ENCODE results near the gene FRMD8. TPM values are rescaled to one million over a fixed set of nuclear protein-coding genes. Genes with fewer than 3 reads are reported as not detected.

Gene FRMD8
- total RNA-seq, 1 experiment from 2014 or later: 18.9 TPM

- H3K4me3 Mint-ChIP-seq (ENCODE audit: unreplicated experiment): peak overlapping the region; percentile 57
- CTCF ChIA-PET: interaction anchor here (0.6 kb wide), 1 partner anchor 62 kb away, joined by 3 read pairs; no protein-coding TSS in a partner anchor
- POLR2A ChIA-PET: interaction anchor here (0.8 to 5.0 kb wide), 6 partner anchors 10 to 68 kb away, joined by 3 to 390 read pairs (median 39); partner anchors contain the start of genes MALAT1 and NEAT1
- H3K27ac Mint-ChIP-seq (ENCODE audit: low read depth, unreplicated experiment): peak overlapping the region; percentile 90
- no peaks in the 10 kb centered on the region for H3K27me3 Mint-ChIP-seq (ENCODE audit: insufficient read depth, unreplicated experiment)
- peak; percentile 41 for DNase-seq (ENCODE audit: unreplicated experiment)
- TF ChIP-seq CTCF (IDR thresholded peaks at IDR 0.05; ENCODE audit: unreplicated experiment): no peak
- peaks cover 73% of the 10 kb centered on the region for H3K4me1 Mint-ChIP-seq (ENCODE audit: insufficient read depth, unreplicated experiment)
- intact Hi-C loops (cut with micrococcal nuclease): no loop called here
- BruUV-seq (replicated peaks): no TSS peak
- no peaks in the 10 kb centered on the region for H3K9me3 Mint-ChIP-seq (ENCODE audit: unreplicated experiment)
- peaks cover 100% of the 10 kb centered on the region for H3K36me3 Mint-ChIP-seq (ENCODE audit: insufficient read depth, unreplicated experiment)
These were observed 49.6 kb downstream of the FRMD8 start for GRCh38 chr11:65435981-65436411.

DNA sequence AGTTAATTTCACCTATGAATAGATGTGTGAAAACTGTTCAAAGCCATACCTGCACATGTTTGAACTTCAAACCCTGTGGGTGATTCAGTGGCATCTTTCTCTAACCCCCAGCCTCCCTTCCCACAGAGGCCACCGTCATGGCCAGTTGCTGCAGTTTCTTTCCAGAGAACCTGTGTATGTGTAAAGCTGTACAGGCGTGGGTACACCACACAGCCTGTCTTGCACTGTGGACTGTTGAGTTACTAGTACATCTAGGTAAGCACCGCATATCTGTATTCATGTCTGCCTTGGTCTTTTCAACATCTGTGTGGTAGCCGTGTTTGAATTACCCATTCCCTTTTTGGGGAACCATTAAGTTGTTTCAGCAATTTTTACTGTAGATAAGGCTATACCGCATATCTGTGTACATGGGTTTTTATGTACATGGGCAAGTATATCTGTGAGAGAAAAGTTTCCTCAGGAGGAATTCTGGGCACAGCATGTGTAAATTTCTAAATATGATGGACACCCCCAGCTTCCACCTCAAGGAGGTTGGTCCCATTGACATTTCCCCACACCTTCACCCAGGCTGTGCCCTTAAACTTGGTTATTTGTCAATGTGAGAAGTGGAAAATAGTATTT, 50.1 kb downstream of the FRMD8 start:
- H3K4me3 Mint-ChIP-seq (ENCODE audit: unreplicated experiment): peak overlapping the region; percentile 57

DNA sequence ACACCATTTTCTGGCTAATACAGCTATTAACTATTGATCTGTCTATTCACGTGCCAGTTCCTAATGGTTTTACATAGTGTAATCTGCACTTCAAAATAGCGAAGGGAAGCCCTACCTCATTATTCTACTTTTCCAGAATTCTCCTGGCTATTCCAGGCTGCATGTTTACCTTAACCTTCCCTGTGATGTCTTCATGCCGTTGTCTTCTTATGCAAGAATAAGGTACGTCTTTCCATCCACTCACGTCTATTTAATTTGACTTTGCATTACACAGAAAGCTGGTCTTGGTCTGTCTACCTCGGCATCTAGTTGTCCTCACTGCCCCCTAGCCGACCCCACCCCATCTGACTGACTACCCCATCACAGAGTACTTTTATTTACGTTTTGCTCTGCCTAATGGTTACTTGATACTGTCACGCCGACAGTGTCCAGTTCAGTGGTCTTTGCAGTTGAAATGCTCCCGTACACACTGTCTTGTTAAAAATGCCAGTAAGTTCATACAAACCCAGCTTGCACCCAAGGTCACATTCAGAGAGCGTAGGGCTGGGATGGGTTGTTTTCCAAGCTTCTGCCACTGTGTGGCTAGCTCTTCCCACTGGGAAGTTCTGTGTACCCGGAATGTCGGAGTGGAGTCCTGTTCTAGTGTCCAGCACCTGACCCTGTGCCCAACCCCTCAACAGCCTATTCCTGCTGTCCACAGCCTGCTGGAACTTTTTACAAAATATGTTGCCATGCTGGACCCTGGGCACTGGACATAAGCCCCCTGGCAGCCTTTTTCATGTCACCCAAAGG, 51.2 kb downstream of the FRMD8 start:
- POLR2A ChIA-PET: interaction anchor here (0.6 to 5.0 kb wide), 12 partner anchors 8 to 660 kb away, joined by 3 to 390 read pairs (median 5); partner anchors contain the start of genes MALAT1 and NEAT1
- H3K27ac Mint-ChIP-seq (ENCODE audit: low read depth, unreplicated experiment): peak overlapping the region; percentile 90
- no TSS peak for BruUV-seq (replicated peaks)
- CTCF ChIA-PET: interaction anchor here (0.7 to 1.2 kb wide), 2 partner anchors 14 to 22 kb away, joined by 3 read pairs; no protein-coding TSS in a partner anchor
- intact Hi-C loops (cut with micrococcal nuclease): no loop called here
- peak overlapping the region; percentile 57 for H3K4me3 Mint-ChIP-seq (ENCODE audit: unreplicated experiment)
- H3K9me3 Mint-ChIP-seq (ENCODE audit: unreplicated experiment): no peaks in the 10 kb centered on the region
- no peak for TF ChIP-seq CTCF (IDR thresholded peaks at IDR 0.05; ENCODE audit: unreplicated experiment)
- H3K27me3 Mint-ChIP-seq (ENCODE audit: insufficient read depth, unreplicated experiment): no peaks in the 10 kb centered on the region
- H3K36me3 Mint-ChIP-seq (ENCODE audit: insufficient read depth, unreplicated experiment): peaks cover 100% of the 10 kb centered on the region
- no peak for DNase-seq (ENCODE audit: unreplicated experiment)
- peaks cover 72% of the 10 kb centered on the region for H3K4me1 Mint-ChIP-seq (ENCODE audit: insufficient read depth, unreplicated experiment)

More for the DNA sequence above, 50.1 kb downstream of the FRMD8 start:
- POLR2A ChIA-PET: interaction anchor here (0.6 to 5.0 kb wide), 13 partner anchors 9 to 661 kb away, joined by 3 to 390 read pairs (median 5); partner anchors contain the start of genes MALAT1 and NEAT1
- Mint-ChIP-seq H3K9me3 (ENCODE audit: unreplicated experiment) (no peaks in the 10 kb centered on the region), H3K36me3 (ENCODE audit: insufficient read depth, unreplicated experiment) (peaks cover 100% of the 10 kb centered on the region), H3K27ac (ENCODE audit: low read depth, unreplicated experiment) (peak overlapping the region; percentile 90), H3K4me1 (ENCODE audit: insufficient read depth, unreplicated experiment) (peaks cover 73% of the 10 kb centered on the region), H3K27me3 (ENCODE audit: insufficient read depth, unreplicated experiment) (no peaks in the 10 kb centered on the region)
- intact Hi-C loops (cut with micrococcal nuclease): no loop called here
- no peak for TF ChIP-seq CTCF (IDR thresholded peaks at IDR 0.05; ENCODE audit: unreplicated experiment)
- no TSS peak for BruUV-seq (replicated peaks)
- peak; percentile 41 for DNase-seq (ENCODE audit: unreplicated experiment)
- CTCF ChIA-PET: no interaction called here

Data from MCF 10A (cell line).